ENCODE data around the gene PHLDB3.

Gene PHLDB3

DNA sequence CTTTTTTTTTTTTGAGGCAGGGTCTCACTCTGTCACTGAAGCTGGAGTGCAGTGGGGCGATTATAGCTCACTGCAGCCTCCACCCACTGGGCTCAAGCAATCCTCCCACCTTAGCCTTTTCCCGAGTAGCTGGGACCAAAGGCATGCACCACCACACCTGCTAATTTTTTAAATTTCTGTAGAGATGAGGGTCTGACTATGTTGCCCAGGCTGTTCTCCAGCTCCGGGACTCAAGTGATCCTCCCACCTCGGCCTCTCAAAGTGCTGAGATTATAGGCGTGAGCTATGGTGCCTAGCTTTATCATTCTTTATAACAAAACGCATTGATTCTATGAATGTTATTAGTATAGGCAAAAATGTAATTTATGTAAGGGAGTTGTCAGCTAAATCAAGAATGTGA, 21.3 kb downstream of the PHLDB3 start:
- TF ChIP-seq, protein P1, sequence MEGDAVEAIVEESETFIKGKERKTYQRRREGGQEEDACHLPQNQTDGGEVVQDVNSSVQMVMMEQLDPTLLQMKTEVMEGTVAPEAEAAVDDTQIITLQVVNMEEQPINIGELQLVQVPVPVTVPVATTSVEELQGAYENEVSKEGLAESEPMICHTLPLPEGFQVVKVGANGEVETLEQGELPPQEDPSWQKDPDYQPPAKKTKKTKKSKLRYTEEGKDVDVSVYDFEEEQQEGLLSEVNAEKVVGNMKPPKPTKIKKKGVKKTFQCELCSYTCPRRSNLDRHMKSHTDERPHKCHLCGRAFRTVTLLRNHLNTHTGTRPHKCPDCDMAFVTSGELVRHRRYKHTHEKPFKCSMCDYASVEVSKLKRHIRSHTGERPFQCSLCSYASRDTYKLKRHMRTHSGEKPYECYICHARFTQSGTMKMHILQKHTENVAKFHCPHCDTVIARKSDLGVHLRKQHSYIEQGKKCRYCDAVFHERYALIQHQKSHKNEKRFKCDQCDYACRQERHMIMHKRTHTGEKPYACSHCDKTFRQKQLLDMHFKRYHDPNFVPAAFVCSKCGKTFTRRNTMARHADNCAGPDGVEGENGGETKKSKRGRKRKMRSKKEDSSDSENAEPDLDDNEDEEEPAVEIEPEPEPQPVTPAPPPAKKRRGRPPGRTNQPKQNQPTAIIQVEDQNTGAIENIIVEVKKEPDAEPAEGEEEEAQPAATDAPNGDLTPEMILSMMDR (IDR thresholded peaks at IDR 0.05; ENCODE audit: low read depth, low read length): no peak
- DNase-seq (ENCODE audit: extremely low read depth, low read depth): no peak

DNA sequence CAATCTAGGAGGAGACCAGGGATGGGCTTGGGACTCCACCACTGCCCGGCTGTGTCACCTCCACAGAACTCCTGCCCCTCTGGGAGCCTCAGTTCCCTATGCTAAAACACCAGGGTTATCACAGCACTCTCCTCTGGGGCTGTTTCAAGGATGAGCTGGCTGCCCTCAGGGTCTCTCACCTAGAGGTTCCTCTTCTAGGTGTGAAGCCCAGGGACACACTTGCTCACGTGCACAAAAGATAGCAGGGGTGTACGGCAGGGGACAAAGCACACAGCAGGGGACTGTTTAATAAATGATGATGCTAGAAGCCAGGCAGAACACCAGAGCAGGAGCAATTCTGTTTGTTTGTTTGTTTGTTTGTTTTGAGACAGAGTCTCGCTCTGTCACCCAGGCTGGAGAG, 22.4 kb downstream of the PHLDB3 start:
- no peak for DNase-seq (ENCODE audit: extremely low read depth, low read depth)
- TF ChIP-seq, protein P1 (IDR thresholded peaks at IDR 0.05; ENCODE audit: low read depth, low read length): no peak

DNA sequence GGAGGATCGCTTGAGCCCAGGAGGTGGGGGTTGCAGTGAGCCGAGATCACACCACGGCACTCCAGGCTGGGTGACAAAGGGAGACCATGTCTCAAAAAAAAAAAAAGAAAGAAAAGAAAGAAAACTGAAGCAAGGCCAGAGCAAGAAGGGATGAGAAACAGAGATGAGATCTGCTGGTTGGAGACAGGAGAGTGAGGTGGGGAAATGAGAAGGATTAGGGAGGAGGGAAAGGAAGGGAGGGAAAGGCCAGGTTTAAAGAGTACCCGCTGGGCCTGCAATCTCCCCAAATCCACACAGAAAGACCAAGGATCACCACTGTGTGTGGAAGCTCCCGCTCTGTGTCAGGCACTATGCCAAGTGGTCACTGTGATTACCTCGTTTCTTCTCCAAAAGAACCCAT, 22.8 kb downstream of the PHLDB3 start:
- TF ChIP-seq, protein P1 (IDR thresholded peaks at IDR 0.05; ENCODE audit: low read depth, low read length): no peak
- DNase-seq (ENCODE audit: extremely low read depth, low read depth): no peak

DNA sequence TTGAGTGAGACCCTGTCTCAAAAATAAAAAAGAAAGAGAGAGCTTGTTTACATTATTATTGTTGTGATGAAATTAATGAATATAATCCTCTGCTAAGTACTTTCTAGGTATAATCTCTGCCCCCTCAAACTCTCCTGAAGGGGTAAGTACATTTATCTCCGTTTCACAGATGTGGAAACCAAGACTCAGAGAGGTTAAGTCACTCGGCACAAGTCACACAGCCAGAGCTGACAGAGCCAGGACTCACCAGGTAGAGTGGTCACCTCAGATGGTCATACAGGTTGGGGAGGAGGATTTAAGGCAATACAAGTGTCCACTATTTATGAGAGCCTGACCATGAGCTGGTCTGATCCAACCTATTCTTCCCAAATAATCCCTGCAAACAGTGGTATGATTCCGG, 24.0 kb downstream of the PHLDB3 start:
- DNase-seq (ENCODE audit: extremely low read depth, low read depth): no peak
- TF ChIP-seq, protein P1 (IDR thresholded peaks at IDR 0.05; ENCODE audit: low read depth, low read length): no peak

DNA sequence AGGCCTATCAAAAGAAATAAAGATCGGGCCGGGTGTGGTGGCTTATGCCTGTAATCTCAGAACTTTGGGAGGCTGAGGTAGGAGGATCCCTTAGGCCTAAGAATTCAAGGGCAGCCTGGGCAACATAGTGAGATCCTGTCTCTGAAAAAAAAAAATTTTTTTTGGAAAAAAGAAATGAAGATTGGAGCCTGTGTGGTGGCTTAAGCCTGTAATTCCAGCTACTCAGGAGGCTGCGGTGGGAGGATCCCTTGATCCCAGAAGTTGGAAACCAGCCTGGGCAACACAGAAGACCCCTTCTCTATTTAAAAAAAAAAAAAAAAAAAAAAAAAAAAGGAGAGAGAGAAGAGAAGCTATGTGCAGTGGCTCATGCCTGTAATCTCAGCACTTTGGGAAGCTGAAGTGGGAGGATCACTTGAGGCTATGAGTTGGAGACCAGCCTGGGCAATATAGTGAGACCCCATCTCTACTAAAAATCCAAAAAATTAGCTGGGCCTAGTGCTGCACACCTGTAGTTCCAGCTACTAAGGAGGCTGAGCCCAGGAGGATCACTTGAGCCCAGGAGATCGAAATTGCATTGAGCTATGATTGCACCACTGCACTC, 24.5 kb downstream of the PHLDB3 start:
- no peak for DNase-seq (ENCODE audit: extremely low read depth, low read depth)

DNA sequence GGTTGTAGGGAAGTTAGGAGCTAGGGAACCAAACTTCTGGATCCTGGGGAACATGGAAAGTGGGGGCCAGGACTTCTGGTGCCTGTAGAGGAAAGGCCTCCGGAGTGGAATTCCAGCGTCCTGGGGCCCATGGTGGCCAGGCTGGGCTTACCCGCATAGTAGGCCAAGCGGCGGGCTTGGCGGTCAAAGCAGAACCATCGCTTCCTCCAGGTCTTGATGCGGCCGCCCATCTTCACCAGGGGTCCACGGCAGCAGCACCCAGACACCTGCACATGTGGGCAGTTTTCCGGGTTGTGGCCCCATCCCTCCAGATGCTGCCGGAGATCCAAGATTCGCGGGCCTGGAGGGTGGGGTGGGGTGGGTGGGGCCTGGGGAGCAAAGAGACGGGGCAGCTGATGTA, 25.3 kb downstream of the PHLDB3 start:
- DNase-seq (ENCODE audit: extremely low read depth, low read depth): no peak
- TF ChIP-seq, protein P1 (IDR thresholded peaks at IDR 0.05; ENCODE audit: low read depth, low read length): no peak

More for the DNA sequence above, 24.5 kb downstream of the PHLDB3 start:
- TF ChIP-seq, protein P1 (IDR thresholded peaks at IDR 0.05; ENCODE audit: low read depth, low read length): no peak

DNA sequence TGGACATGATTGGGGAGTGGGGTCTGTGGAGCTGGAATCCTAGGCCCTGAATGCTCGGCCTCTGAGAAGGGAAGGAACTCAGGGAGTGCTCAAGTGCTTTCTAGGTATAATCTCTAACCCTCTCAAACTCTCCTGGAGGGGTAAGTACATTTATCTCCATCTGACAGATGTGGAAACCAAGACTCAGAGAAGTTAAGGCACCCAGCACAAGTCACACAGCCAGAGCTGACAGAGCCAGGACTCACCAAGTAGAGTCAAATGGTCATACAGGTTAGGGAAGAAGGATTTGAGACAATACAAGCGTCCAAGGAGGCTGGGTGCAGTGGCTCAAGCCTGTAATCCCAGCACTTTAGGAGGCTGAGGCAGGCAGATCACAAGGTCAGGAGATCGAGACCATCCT, 26.2 kb downstream of the PHLDB3 start:
- DNase-seq (ENCODE audit: extremely low read depth, low read depth): no peak
- TF ChIP-seq, protein P1 (IDR thresholded peaks at IDR 0.05; ENCODE audit: low read depth, low read length): no peak
